Small intestine (tissue), 7 donors: ENCODE results near the gene FIBIN. TPM values are rescaled to one million over a fixed set of nuclear protein-coding genes. Genes with fewer than 3 reads are reported as not detected.
"Not testable (repeated sequence)": the region's sequence is repeated elsewhere in the genome, so short reads cannot be mapped to it uniquely, and the experiment has no call there.

ENCODE experiments used
- DNase-seq, 2 donors: peaks; one replicate each; pipeline versions ENCODE4 v3.0.0 to v3.0.0-alpha.2; 2013
- FAIRE-seq: peaks from 2 replicates; lab custom pipeline; 2012; peaks lifted over from hg19 to GRCh38; lab: Jason Lieb, UNC
- H3K27ac ChIP-seq, 3 donors: one replicate each; pipeline ENCODE4 v1.5.1; 2013; ENCODE audit warnings: low read length in 2 of 3, mild to moderate bottlenecking in 2 of 3, control low read depth in 1 of 3, inconsistent platforms in 1 of 3, low read depth in 1 of 3, moderate library complexity in 1 of 3
- H3K27me3 ChIP-seq, 3 donors: one replicate each; pipeline ENCODE4 v1.6.1; 2013; ENCODE audit warnings: low read length in 3 of 3, inconsistent platforms in 1 of 3; ENCODE audit not compliant: control insufficient read depth in 3 of 3, insufficient read depth in 3 of 3
- H3K36me3 ChIP-seq, 3 donors: one replicate each; pipeline ENCODE4 v1.6.1; 2013; ENCODE audit warnings: low read length in 3 of 3, inconsistent platforms in 1 of 3, low read depth in 1 of 3, mild to moderate bottlenecking in 1 of 3, moderate library complexity in 1 of 3; ENCODE audit not compliant: control insufficient read depth in 3 of 3, insufficient read depth in 2 of 3
- H3K4me1 ChIP-seq, 3 donors: one replicate each; pipeline ENCODE4 v1.6.1; 2013; ENCODE audit warnings: low read length in 2 of 3, inconsistent platforms in 1 of 3, low read depth in 1 of 3, mild to moderate bottlenecking in 1 of 3, moderate library complexity in 1 of 3; ENCODE audit not compliant: control insufficient read depth in 3 of 3, insufficient read depth in 2 of 3
- H3K4me3 ChIP-seq, 3 donors: one replicate each; pipeline ENCODE4 v1.5.1; 2013; ENCODE audit warnings: low read length in 3 of 3, control low read depth in 1 of 3, inconsistent platforms in 1 of 3, low read depth in 1 of 3, mild to moderate bottlenecking in 1 of 3, moderate library complexity in 1 of 3
- H3K9me3 ChIP-seq, 2 donors: one replicate each; pipeline ENCODE4 v1.6.1; 2013; ENCODE audit warnings: low read depth in 1 of 2, low read length in 1 of 2; ENCODE audit not compliant: control insufficient read depth in 2 of 2, insufficient read depth in 1 of 2
- WGBS, 3 donors: extraction: QIAGEN DNeasy Blood & Tissue Kit; methylation state at CpG; one replicate each; pipeline ENCODE4 v1.1.7; 2013; 5-methylcytosine and 5-hydroxymethylcytosine counted together
- polyA plus RNA-seq, 4 donors: library from polyadenylated mRNA; stranded (reverse) in 3 of 4; unstranded in 1 of 4; fragments of 200-250 nt in 3 of 4; fragments of 120-200 nt in 1 of 4; gene quantifications; one replicate each; pipeline versions ENCODE4 v1.2.1 to v1.2.3, GENCODE V29; 2013
- donor health status: healthy with polysubstance abuse.
- donor health status: control.
- donor health status: control.
- donor health status: Bipolar disorder and iron deficiency.
- donor health status: healthy.

The FIBIN gene
- polyA plus RNA-seq, 4 donors, result 6.1 to 15.5 TPM; not detected in 2

DNA sequence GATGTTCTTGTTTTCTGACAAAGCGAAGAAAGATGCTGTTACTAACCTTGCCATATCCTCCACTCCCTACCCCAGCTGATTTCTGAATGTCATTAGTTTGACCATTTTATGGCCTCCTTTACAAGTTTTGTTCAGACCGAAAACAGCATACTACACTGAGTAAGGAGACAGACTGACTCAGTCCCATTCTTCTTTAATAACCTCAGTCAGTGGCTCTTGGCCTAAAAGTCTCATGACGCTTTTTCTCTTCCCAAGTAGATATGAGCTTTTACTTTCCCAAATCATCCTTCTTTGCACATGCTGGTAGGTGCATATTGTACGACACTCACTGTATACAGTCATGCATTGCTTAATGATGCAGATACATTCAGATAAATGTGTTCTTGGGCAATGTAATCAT, 8.0 kb upstream of the FIBIN start:
- Histone ChIP-seq H3K4me3 (no peak overlapping the region), H3K27ac (no peak overlapping the region), H3K27me3 (no peaks in the 10 kb centered on the region), H3K36me3 (no peaks in the 10 kb centered on the region), H3K9me3 (peaks cover 0 to 3% of the 10 kb centered on the region in 2 donors), H3K4me1 (no peaks in the 10 kb centered on the region)
- FAIRE-seq (no peak), DNase-seq (no peak)
- 70 to 90% (median 81%) methylated on average over 4 of the region's 4 CpGs for WGBS, 3 donors

DNA sequence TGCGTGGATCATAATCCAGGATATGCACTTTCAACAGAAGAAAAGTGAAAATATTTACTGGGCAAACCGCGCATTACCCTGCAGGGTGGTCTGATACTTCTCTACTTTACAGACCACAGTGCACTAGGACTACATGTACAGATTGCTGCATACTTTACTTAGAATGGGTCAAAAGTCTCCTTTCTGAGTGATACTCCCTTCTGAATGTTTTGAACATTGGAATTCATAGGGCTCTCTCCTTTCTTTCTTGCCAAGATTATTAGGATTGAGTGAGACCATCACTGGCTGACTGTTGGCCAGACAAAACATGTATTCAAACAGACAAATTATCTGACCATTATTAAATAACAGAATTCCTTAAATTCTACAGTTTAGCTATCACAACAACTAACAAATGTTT, 6.6 kb upstream of the FIBIN start:
- WGBS, 3 donors, result 80 to 89% (median 88%) methylated on average over 3 of the region's 3 CpGs
- no peaks in the 10 kb centered on the region for H3K4me1 ChIP-seq
- no peaks in the 10 kb centered on the region for H3K36me3 ChIP-seq
- H3K4me3 ChIP-seq, result no peak overlapping the region
- no peaks in the 10 kb centered on the region for H3K27me3 ChIP-seq
- DNase-seq (no peak), FAIRE-seq (no peak)
- no peak overlapping the region for H3K27ac ChIP-seq
- peaks cover 0 to 3% of the 10 kb centered on the region in 2 donors for H3K9me3 ChIP-seq

DNA sequence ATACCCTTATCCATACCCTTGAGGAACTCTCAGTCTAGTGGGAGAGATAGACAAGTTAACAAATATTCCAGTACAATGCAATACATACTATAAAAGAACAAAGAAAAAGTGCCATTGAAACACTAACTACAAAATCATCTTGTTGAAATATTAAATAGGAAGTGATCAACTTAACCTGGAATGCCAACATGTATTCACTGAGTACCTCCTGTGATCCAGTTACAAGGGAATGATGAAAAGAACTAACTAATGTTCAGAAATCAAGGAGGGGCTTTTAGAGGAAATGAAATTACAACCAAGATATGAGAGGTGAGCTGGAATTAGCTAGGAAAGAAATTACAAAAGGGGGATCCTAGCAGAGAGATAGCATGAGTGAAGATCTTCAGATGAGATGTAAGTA, 6.2 kb upstream of the FIBIN start:
- Histone ChIP-seq H3K4me1 (no peaks in the 10 kb centered on the region), H3K9me3 (peaks cover 0 to 3% of the 10 kb centered on the region in 2 donors), H3K27ac (no peak overlapping the region), H3K27me3 (no peaks in the 10 kb centered on the region), H3K36me3 (no peaks in the 10 kb centered on the region), H3K4me3 (no peak overlapping the region)
- no peak for FAIRE-seq
- DNase-seq, result no peak

DNA sequence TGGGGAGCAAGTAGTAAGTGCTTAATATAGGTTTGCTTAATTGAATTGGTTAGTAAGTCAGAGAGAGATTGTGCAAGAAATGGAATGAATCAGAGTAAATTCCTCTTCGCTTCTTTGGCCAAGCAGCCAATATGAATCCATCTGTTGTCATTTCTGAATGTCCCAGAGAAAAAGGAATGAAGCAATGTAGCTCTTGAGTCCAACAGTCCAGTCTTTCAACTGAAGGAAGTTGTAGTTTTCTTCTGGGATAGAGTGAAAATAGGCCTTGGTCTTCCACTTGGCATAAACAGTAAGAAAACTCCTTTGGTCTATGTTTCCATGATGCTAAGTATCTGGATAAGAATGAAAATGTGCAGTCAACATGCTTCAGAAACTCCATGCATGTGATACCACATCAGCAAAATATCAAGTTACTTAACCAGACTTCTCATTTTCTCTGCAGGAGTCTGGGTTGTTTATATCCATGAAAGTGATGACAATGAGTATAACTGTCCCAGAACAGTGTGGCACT, 1.8 kb upstream of the FIBIN start:
- peaks cover 0 to under 1% of the 10 kb centered on the region in 2 donors for H3K9me3 ChIP-seq
- H3K27me3 ChIP-seq, result peaks cover 0 to 14% (median 0%) of the 10 kb centered on the region in 3 donors
- WGBS, 3 donors, result 53 to 76% (median 60%) methylated on average over 1 of the region's 1 CpG
- H3K27ac ChIP-seq, result peak overlapping the region in 1 of 3 donors; percentile 82
- no peaks in the 10 kb centered on the region for H3K36me3 ChIP-seq
- H3K4me3 ChIP-seq, result no peak overlapping the region
- DNase-seq, result peak in 1 of 2 donors; percentile 5
- no peaks in the 10 kb centered on the region for H3K4me1 ChIP-seq
- FAIRE-seq, result no peak

DNA sequence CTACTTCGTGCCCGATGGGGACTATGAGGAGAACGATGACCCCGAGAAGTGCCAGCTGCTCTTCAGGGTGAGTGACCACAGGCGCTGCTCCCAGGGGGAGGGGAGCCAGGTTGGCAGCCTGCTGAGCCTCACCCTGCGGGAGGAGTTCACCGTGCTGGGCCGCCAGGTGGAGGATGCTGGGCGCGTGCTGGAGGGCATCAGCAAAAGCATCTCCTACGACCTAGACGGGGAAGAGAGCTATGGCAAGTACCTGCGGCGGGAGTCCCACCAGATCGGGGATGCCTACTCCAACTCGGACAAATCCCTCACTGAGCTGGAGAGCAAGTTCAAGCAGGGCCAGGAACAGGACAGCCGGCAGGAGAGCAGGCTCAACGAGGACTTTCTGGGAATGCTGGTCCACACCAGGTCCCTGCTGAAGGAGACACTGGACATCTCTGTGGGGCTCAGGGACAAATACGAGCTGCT, 751 bp downstream of the FIBIN start:
- H3K27ac ChIP-seq, result peak overlapping the region in 2 of 3 donors; percentile 61 to 66
- no peaks in the 10 kb centered on the region for H3K9me3 ChIP-seq
- peaks cover 0 to 14% (median 0%) of the 10 kb centered on the region in 3 donors for H3K27me3 ChIP-seq
- FAIRE-seq, result no peak
- no peaks in the 10 kb centered on the region for H3K36me3 ChIP-seq
- H3K4me1 ChIP-seq, result no peaks in the 10 kb centered on the region
- DNase-seq, result no peak
- H3K4me3 ChIP-seq, result peak overlapping the region in 1 of 3 donors; percentile 70
- 52 to 68% (median 53%) methylated on average over 17 to 19 of the region's 19 CpGs for WGBS, 3 donors

DNA sequence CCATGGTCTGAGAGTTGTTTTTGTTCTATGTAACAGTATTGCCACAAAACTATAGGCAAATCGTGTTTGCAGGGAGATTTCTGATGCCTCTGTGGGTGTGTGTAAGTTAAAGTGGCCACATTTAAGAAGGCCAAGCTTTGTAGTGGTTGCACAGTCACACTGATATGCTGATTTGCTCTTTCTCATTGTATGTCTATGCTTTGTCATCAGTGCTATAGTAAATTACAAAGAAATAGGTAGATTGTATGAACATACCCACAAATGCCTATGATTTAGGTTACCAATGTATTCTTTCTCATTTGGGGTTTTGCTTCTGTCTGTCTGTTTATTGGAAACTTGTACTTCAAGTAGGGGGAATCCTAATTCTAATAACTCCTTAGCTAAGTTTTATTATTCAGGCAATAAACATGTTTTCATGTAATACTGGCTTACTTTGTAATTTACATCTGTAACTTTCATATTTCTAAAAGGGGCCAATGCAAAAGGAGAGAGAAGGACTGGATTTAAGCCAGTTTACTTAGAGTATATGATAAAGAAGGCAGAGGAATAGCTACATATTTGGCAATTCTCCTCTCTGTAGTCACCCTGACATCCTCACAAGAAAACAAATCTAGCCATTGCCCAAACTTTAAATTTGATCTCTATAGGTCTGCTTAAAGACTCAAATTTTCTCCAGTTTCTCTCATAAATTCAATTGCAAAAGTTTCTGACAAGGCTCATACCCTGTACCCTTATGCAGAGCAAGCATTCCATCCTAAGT, 2.0 kb downstream of the FIBIN start:
- no peaks in the 10 kb centered on the region for H3K4me1 ChIP-seq
- H3K9me3 ChIP-seq, result no peaks in the 10 kb centered on the region
- H3K4me3 ChIP-seq, result peak overlapping the region in 1 of 3 donors; percentile 70
- no peaks in the 10 kb centered on the region for H3K36me3 ChIP-seq
- peaks cover 0 to 14% (median 0%) of the 10 kb centered on the region in 3 donors for H3K27me3 ChIP-seq
- DNase-seq (no peak), FAIRE-seq (no peak)
- H3K27ac ChIP-seq, result peak overlapping the region in 1 of 3 donors; percentile 66
- 12 to 47% (median 18%) methylated on average over 1 of the region's 1 CpG for WGBS, 3 donors

DNA sequence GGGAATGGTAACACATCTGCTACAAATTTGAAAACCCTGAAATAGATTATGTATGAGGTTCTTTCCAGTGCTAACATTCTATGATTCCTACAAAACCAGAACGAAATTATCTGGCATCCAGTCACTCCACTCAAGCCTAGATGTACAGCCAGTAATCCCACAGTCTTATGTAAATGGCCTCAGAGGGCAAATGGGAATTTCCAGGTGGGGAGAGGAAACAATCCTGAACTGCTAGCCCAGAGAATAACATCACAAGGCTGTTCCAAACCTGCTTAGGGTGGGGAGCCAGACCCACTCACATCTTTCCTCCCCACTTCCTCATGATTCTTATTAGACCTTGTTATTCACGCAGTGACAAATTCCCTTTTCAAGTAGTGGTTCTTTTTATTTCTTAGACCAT, 3.5 kb downstream of the FIBIN start:
- H3K36me3 ChIP-seq, result no peaks in the 10 kb centered on the region
- FAIRE-seq (no peak), DNase-seq (no peak)
- no peak overlapping the region for H3K27ac ChIP-seq
- H3K9me3 ChIP-seq, result no peaks in the 10 kb centered on the region
- WGBS, 3 donors, result 56 to 58% (median 57%) methylated on average over 2 of the region's 2 CpGs
- peaks cover 0 to 14% (median 0%) of the 10 kb centered on the region in 3 donors for H3K27me3 ChIP-seq
- no peak overlapping the region for H3K4me3 ChIP-seq
- H3K4me1 ChIP-seq, result no peaks in the 10 kb centered on the region

DNA sequence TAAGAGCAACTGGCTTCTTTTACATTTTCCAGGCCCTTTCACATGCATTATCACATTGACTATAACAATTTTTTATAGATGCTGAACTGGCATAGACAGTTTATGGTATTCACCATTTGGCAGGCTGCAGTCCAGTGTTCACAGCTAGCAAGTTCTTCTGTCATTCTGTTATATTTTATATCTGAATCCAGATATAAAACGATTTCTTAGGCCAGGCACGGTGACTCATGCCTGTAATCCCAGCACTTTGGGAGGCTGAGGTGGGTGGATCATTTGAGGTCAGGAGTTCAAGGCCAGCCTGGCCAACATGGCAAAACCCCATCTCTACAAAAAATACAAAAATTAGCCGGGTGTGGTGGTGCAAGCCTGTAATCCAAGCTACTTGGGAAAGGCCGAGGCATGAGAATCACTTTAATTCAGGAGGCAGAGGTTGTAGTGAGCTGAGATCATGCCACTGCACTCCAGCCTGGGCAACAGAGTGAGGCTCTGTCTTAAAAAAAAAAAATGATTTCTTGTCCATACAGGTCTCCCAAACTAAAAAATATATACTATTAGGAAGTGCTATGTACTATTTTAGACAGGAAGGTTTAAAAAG, 7.3 kb downstream of the FIBIN start:
- FAIRE-seq, H3K4me1 ChIP-seq: not testable (repeated sequence)
- 40 to 53% (median 50%) methylated on average over 4 of the region's 4 CpGs for WGBS, 3 donors

More for the DNA sequence above, 7.3 kb downstream of the FIBIN start:
- H3K27ac ChIP-seq, H3K36me3 ChIP-seq, H3K27me3 ChIP-seq, H3K9me3 ChIP-seq, DNase-seq, H3K4me3 ChIP-seq: not testable (repeated sequence)
